ENCODE measurements around the gene RELT. TPM values are rescaled to one million over a fixed set of nuclear protein-coding genes. Genes with fewer than 3 reads are reported as not detected.

RELT gene
- total and polyA plus RNA-seq, 10 donors = 13.5 to 79.8 (median 39.5) TPM

GRCh38 chr11:73363147-73363546, 13.1 kb upstream of the RELT start:
- WGBS, 5 donors = 92 to 98% (median 94%) methylated on average over 7 to 9 of the region's 9 CpGs; no CpG with 5 or more reads in 1 of the 5 donors
- intact Hi-C loops (cut with DNase I; ENCODE audit: low total_unique reads) = no loop called here
- peaks cover 0 to 86% (median 10%) of the 10 kb centered on the region in 6 donors for H3K36me3 ChIP-seq

GRCh38 chr11:73365352-73366264, 10.6 kb upstream of the RELT start:
- intact Hi-C loops (cut with DNase I; ENCODE audit: low total_unique reads) = no loop called here
- WGBS, 5 donors = 86 to 89% (median 86%) methylated on average over 10 to 24 of the region's 24 CpGs
- H3K36me3 ChIP-seq = peaks cover 0 to 73% (median 10%) of the 10 kb centered on the region in 6 donors
- no peaks in the 10 kb centered on the region for H3K9me3 ChIP-seq
- no peak overlapping the region for H3K4me3 ChIP-seq
- DNase-seq = peak; percentile 82
- TF ChIP-seq POLR2A (IDR thresholded peaks at IDR 0.05) = no peak
- peak in 1 of 3 donors; percentile 42 for TF ChIP-seq POLR2AphosphoS5 (IDR thresholded peaks at IDR 0.05)
- TF ChIP-seq CTCF (IDR thresholded peaks at IDR 0.05 in 8 of 11, conservative IDR thresholded peaks at IDR 0.05 in 3 of 11) = no peak
- H3K27me3 ChIP-seq (replicated peaks in 1 of 7) = no peaks in the 10 kb centered on the region
- H3K4me1 ChIP-seq = peaks cover 14 to 38% (median 27%) of the 10 kb centered on the region in 6 donors
- H3K27ac ChIP-seq = peak overlapping the region in 7 of 8 donors; percentile 27 to 85 (median 70)

More at GRCh38 chr11:73363147-73363546, 13.1 kb upstream of the RELT start:
- Histone ChIP-seq H3K4me3 (no peak overlapping the region), H3K27ac (peak overlapping the region in 1 of 8 donors; percentile 85), H3K4me1 (peaks cover 14 to 33% (median 26%) of the 10 kb centered on the region in 6 donors), H3K27me3 (replicated peaks in 1 of 7) (no peaks in the 10 kb centered on the region), H3K9me3 (no peaks in the 10 kb centered on the region)
- DNase-seq = no peak
- TF ChIP-seq CTCF (IDR thresholded peaks at IDR 0.05 in 8 of 11, conservative IDR thresholded peaks at IDR 0.05 in 3 of 11) (no peak), POLR2AphosphoS5 (IDR thresholded peaks at IDR 0.05) (no peak), POLR2A (IDR thresholded peaks at IDR 0.05) (no peak)

GRCh38 chr11:73366265-73366610, 10.0 kb upstream of the RELT start:
- H3K27ac ChIP-seq = peak overlapping the region; percentile 52 to 85 (median 68)
- no peaks in the 10 kb centered on the region for H3K27me3 ChIP-seq (replicated peaks in 1 of 7)
- peaks cover 0 to 66% (median 10%) of the 10 kb centered on the region in 6 donors for H3K36me3 ChIP-seq
- DNase-seq = no peak
- peak overlapping the region in 1 of 8 donors; percentile 14 for H3K4me3 ChIP-seq
- TF ChIP-seq POLR2A (IDR thresholded peaks at IDR 0.05) = no peak
- WGBS, 5 donors = 42 to 59% (median 53%) methylated on average over 4 of the region's 4 CpGs
- intact Hi-C loops (cut with DNase I; ENCODE audit: low total_unique reads) = no loop called here
- H3K4me1 ChIP-seq = peaks cover 14 to 38% (median 27%) of the 10 kb centered on the region in 6 donors
- H3K9me3 ChIP-seq = no peaks in the 10 kb centered on the region

- H3K9me3 ChIP-seq = no peaks in the 10 kb centered on the region
- WGBS, 5 donors = 58 to 70% (median 67%) methylated on average over 6 of the region's 6 CpGs
- intact Hi-C loops (cut with DNase I; ENCODE audit: low total_unique reads) = no loop called here
- peak overlapping the region; percentile 52 to 85 (median 68) for H3K27ac ChIP-seq
- H3K4me3 ChIP-seq = no peak overlapping the region
- TF ChIP-seq CTCF (IDR thresholded peaks at IDR 0.05 in 8 of 11, conservative IDR thresholded peaks at IDR 0.05 in 3 of 11) (no peak), POLR2AphosphoS5 (IDR thresholded peaks at IDR 0.05) (no peak), POLR2A (IDR thresholded peaks at IDR 0.05) (no peak)
- H3K36me3 ChIP-seq = peaks cover 0 to 59% (median 10%) of the 10 kb centered on the region in 6 donors
- H3K27me3 ChIP-seq (replicated peaks in 1 of 7) = no peaks in the 10 kb centered on the region
- no peak for DNase-seq
- peaks cover 14 to 41% (median 28%) of the 10 kb centered on the region in 6 donors for H3K4me1 ChIP-seq
Observed at GRCh38 chr11:73366953-73367352, 9.2 kb upstream of the RELT start.

Data from spleen (tissue), 11 donors.